Fibroblast of lung (primary cell): ENCODE measurements around the gene ZNF691. TPM values are rescaled to one million over a fixed set of nuclear protein-coding genes. Genes with fewer than 3 reads are reported as not detected.

Experiments used
- DNase-seq, 2 donors: peaks; one replicate each; pipeline versions ENCODE4 v3.0.0 to v3.0.0-alpha.2; 2010; ENCODE audit warnings: low read depth in 2 of 2
- H2AFZ ChIP-seq: 2 replicates; pipeline ENCODE4 v1.5.1; 2012; ENCODE audit warnings: low read length, control low read depth, inconsistent platforms
- H3K27ac ChIP-seq: 2 replicates; pipeline ENCODE4 v1.5.1; 2011; ENCODE audit warnings: low read length, control low read depth; ENCODE audit not compliant: insufficient read depth
- H3K27me3 ChIP-seq: 2 replicates; pipeline ENCODE4 v1.5.1; 2011; ENCODE audit warnings: mild to moderate bottlenecking, low read length; ENCODE audit not compliant: control insufficient read depth, insufficient read depth
- H3K36me3 ChIP-seq: 2 replicates; pipeline ENCODE4 v1.5.1; 2011; ENCODE audit warnings: low read length; ENCODE audit not compliant: control insufficient read depth, insufficient read depth
- H3K4me1 ChIP-seq: 2 replicates; pipeline ENCODE4 v1.5.1; 2011; ENCODE audit warnings: low read length; ENCODE audit not compliant: control insufficient read depth, insufficient read depth; ENCODE audit errors: extremely low read depth
- H3K4me2 ChIP-seq: 2 replicates; pipeline ENCODE4 v1.5.1; 2011; ENCODE audit warnings: low read length, control low read depth; ENCODE audit not compliant: insufficient read depth; ENCODE audit errors: extremely low read depth
- H3K4me3 ChIP-seq, 4 experiments: fragments of 200-600 bp in 1 of 4; sonication (generic) in 1 of 4; replicated peaks in 1 of 4; 2 replicates each; pipeline ENCODE4 v1.5.1; 2011 to 2016; ENCODE audit warnings: low read length in 4 of 4, low read depth in 3 of 4, mild to moderate bottlenecking in 3 of 4, control low read depth in 2 of 4, inconsistent platforms in 1 of 4, mixed read lengths in 1 of 4; ENCODE audit not compliant: insufficient read depth in 1 of 4; ENCODE audit errors: control extremely low read depth in 1 of 4
- H3K79me2 ChIP-seq: 2 replicates; pipeline ENCODE4 v1.5.1; 2012; ENCODE audit warnings: mild to moderate bottlenecking, low read length, inconsistent platforms; ENCODE audit not compliant: control insufficient read depth, insufficient read depth
- H3K9ac ChIP-seq: 2 replicates; pipeline ENCODE4 v1.5.1; 2011; ENCODE audit warnings: mild to moderate bottlenecking, low read length, control low read depth; ENCODE audit not compliant: insufficient read depth
- H3K9me3 ChIP-seq: 2 replicates; pipeline ENCODE4 v1.5.1; 2012; ENCODE audit warnings: low read depth, low read length; ENCODE audit not compliant: control insufficient read depth, insufficient read depth
- H4K20me1 ChIP-seq: 2 replicates; pipeline ENCODE4 v1.5.1; 2011; ENCODE audit warnings: low read length; ENCODE audit not compliant: control insufficient read depth, insufficient read depth; ENCODE audit errors: extremely low read depth
- CTCF ChIP-seq, 2 donors: IDR thresholded peaks in 1 of 2; conservative IDR thresholded peaks in 1 of 2; 1 replicate in 1 of 2; 2 replicates in 1 of 2; pipeline ENCODE4 v1.5.1; 2011 to 2012; ENCODE audit warnings: low read length in 2 of 2, control low read depth in 1 of 2, inconsistent platforms in 1 of 2, low read depth in 1 of 2, mild to moderate bottlenecking in 1 of 2
- EZH2 ChIP-seq: IDR thresholded peaks from 2 replicates; pipeline ENCODE4 v1.5.1; 2012; ENCODE audit warnings: low read length, control low read depth, mild to moderate bottlenecking; ENCODE audit errors: missing control alignments
- polyA plus RNA-seq, 2 donors: library from polyadenylated mRNA; depleted of rRNA in 1 of 2; stranded (reverse) in 1 of 2; unstranded in 1 of 2; fragments of >200 nt; gene quantifications; 2 replicates each; pipeline ENCODE4 v1.2.1, GENCODE V29; 2011 to 2012; ENCODE audit warnings: missing spikeins in 1 of 2
- total RNA-seq: library from RNA; depleted of rRNA; stranded (reverse); fragments of >200 nt; gene quantifications from 2 replicates; pipeline ENCODE4 v1.2.1, GENCODE V29; 2014

The ZNF691 gene
- total and polyA plus RNA-seq, 2 donors (not counting 1 experiment from before 2014, with no cell fraction given) = 5.8 to 11.1 TPM

- no peaks in the 10 kb centered on the region for H3K9me3 ChIP-seq
- no peak for DNase-seq
- H3K4me1 ChIP-seq = no peaks in the 10 kb centered on the region
- no peaks in the 10 kb centered on the region for H4K20me1 ChIP-seq
- TF ChIP-seq EZH2 (no peak), CTCF (conservative IDR thresholded peaks at IDR 0.05 in 1 of 2, IDR thresholded peaks at IDR 0.05 in 1 of 2; ENCODE audit: low read depth in 1 of 2, low read length in 2 of 2) (no peak)
- peaks cover 2% of the 10 kb centered on the region for H3K36me3 ChIP-seq
- H3K79me2 ChIP-seq = no peaks in the 10 kb centered on the region
- no peak overlapping the region for H2AFZ ChIP-seq
- H3K4me3 ChIP-seq = no peak overlapping the region
- no peak overlapping the region for H3K4me2 ChIP-seq
- no peaks in the 10 kb centered on the region for H3K27me3 ChIP-seq
- H3K27ac ChIP-seq = no peak overlapping the region
- H3K9ac ChIP-seq = no peak overlapping the region
Measured at GRCh38 chr1:42838482-42839190, 7.8 kb upstream of the ZNF691 start.

- Histone ChIP-seq H2AFZ (no peak overlapping the region), H3K27ac (no peak overlapping the region), H3K4me1 (peaks cover 3% of the 10 kb centered on the region), H3K4me3 (no peak overlapping the region), H3K27me3 (no peaks in the 10 kb centered on the region), H4K20me1 (no peaks in the 10 kb centered on the region), H3K36me3 (no peaks in the 10 kb centered on the region), H3K79me2 (no peaks in the 10 kb centered on the region), H3K9ac (no peak overlapping the region), H3K4me2 (no peak overlapping the region), H3K9me3 (no peaks in the 10 kb centered on the region)
- no peak for DNase-seq
- no peak for TF ChIP-seq EZH2
- no peak for TF ChIP-seq CTCF (conservative IDR thresholded peaks at IDR 0.05 in 1 of 2, IDR thresholded peaks at IDR 0.05 in 1 of 2; ENCODE audit: low read depth in 1 of 2, low read length in 2 of 2)
Measured at GRCh38 chr1:42841010-42841409, 5.4 kb upstream of the ZNF691 start.

GRCh38 chr1:42841440-42842147, 4.8 kb upstream of the ZNF691 start:
- Histone ChIP-seq H3K4me2 (no peak overlapping the region), H4K20me1 (no peaks in the 10 kb centered on the region), H3K4me1 (peaks cover 3% of the 10 kb centered on the region), H3K9me3 (no peaks in the 10 kb centered on the region), H3K9ac (no peak overlapping the region), H3K79me2 (no peaks in the 10 kb centered on the region), H3K27ac (no peak overlapping the region), H3K27me3 (no peaks in the 10 kb centered on the region), H3K4me3 (no peak overlapping the region), H3K36me3 (no peaks in the 10 kb centered on the region), H2AFZ (no peak overlapping the region)
- no peak for DNase-seq
- no peak for TF ChIP-seq EZH2
